ENCODE measurements around the gene PXDN.

GRCh38 chr2:1661891-1662605 lies 82.3 kb downstream of the PXDN start:
- TF ChIP-seq CTCF (IDR thresholded peaks at IDR 0.05) (no peak), POLR2AphosphoS5 (IDR thresholded peaks at IDR 0.05) (no peak)
